Measurements from ENCODE around the gene MRPL42.
"Not testable (repeated sequence)": the region's sequence is repeated elsewhere in the genome, so short reads cannot be mapped to it uniquely, and the experiment has no call there.

MRPL42 gene

DNA sequence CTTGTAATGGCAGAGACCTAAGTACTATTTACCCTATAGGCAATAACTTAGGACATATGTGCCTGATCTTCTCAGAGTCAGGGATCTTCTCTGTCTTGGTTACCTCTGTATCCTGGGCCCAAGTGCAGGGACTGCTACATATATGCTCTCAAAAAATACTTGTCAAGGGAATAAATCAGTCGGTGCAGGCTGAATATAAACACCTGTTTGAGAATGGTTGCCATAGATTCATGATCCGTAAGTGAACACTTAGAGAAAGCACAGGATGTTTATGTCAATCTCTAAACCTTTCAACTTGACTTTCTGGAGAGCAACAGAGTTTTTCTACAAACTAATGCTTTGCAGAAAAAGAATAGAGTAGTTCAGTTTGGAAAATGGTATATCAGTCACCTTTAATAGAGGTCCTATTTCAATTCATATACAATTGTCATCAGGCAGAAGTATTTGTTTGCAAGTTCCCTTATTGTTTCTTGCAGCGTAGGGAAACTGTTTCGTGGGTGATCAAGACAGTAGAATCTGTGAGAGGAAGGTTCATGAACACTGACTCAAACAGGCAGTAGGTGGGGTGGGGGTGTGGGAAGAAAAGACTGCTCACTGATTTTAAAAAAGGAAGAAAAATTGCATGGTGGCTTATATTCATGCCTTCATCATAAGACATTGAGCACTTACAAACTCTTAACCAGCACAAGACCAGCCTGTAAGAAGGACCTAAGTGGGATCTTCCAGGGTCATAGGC is 19.6 kb upstream of the MRPL42 start:
- DNase-seq (ENCODE audit: low read depth), result no peak

- DNase-seq (ENCODE audit: low read depth), result no peak
Observed at GRCh38 chr12:93448796-93449195, 18.5 kb upstream of the MRPL42 start.

DNA sequence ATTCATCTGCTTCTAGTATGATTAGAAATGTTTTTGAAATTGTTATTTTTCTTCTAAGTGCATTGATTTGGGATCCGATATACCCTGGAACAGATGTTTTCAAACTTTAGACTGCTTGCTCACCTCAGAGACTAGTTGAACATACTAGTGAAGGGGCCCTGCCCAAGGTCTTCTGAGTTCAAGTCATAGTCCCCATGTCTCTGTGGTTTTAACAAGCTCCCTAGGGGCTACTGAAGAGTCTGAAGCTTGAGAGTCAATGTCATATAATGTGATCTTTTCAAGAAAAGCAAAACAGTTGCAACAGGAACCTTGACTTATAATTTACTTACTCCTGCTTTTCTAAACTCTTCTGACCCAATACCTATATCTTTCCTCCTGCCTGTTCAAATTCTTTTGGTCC is 18.0 kb upstream of the MRPL42 start:
- no peak for DNase-seq (ENCODE audit: low read depth)

GRCh38 chr12:93451423-93452158 is 15.7 kb upstream of the MRPL42 start:
- DNase-seq (ENCODE audit: low read depth), result no peak

- DNase-seq (ENCODE audit: low read depth), result no peak
Observed at GRCh38 chr12:93453633-93454032, 13.7 kb upstream of the MRPL42 start.

- no peak for DNase-seq (ENCODE audit: low read depth)
Observed at GRCh38 chr12:93456077-93456476, 11.2 kb upstream of the MRPL42 start.

GRCh38 chr12:93459097-93459496 is 8.2 kb upstream of the MRPL42 start:
- DNase-seq (ENCODE audit: low read depth), result no peak

GRCh38 chr12:93460003-93460402 is 7.3 kb upstream of the MRPL42 start:
- no peak for DNase-seq (ENCODE audit: low read depth)

GRCh38 chr12:93460902-93461301 is 6.4 kb upstream of the MRPL42 start:
- no peak for DNase-seq (ENCODE audit: low read depth)

GRCh38 chr12:93461503-93461902 is 5.8 kb upstream of the MRPL42 start:
- DNase-seq (ENCODE audit: low read depth), result no peak

DNA sequence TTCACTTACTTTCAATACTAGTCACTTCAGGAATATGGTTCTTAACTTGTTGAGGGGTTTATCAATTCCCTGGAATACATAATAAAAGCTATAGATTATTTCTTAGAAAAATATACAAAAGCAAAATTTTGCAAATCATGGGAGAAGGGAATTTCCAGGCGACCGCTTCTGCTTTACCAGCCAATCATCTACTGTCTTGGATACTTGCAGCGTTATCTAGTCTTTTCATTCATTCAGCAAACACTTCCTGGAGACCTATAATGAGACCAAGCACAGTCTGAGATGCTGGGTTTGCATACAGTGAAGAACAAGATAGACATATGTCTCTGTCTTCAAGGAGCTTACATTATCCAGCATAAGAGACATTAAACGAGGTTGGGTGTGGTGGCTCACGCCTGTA is 1.5 kb upstream of the MRPL42 start:
- DNase-seq (ENCODE audit: low read depth), result no peak

DNA sequence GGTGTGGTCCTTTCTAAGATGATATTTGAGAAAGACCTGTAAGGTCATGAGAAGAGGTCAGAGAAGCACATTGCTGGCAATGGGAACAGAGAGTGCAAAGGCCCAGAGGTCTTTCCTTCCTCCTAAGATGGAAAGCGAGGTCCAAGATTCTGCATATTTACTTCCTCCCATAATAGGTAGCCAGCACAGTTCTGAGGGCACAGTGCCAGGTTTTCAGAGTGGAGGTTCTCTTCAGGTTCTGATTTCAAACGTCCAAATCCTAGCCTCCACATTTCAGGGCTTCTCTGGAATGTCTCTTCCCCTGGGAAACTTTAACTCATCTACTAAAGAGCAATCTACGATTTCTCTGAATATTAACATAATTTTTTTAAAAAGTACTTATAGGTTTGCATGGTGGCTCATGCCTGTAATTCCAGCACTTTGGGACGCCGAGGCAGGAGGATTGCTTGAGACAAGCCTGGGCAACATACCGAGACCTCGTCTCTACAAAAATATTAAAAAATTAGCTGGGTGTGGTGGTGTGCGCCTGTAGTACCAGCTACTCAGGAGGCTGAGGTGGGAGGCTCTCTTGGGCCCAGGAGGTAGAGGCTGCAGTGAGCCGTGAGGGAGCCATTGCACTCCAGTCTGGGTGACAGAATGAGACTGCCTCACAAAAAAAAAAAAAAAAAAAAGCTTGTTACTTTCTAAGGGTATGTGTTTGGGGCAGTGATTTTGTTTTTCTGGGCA is 526 bp upstream of the MRPL42 start:
- DNase-seq (ENCODE audit: low read depth), result no peak

- no peak for DNase-seq (ENCODE audit: low read depth)
Observed at GRCh38 chr12:93468008-93468371, 676 bp downstream of the MRPL42 start.

- no peak for DNase-seq (ENCODE audit: low read depth)
Observed at GRCh38 chr12:93469386-93469785, 2.1 kb downstream of the MRPL42 start.

DNA sequence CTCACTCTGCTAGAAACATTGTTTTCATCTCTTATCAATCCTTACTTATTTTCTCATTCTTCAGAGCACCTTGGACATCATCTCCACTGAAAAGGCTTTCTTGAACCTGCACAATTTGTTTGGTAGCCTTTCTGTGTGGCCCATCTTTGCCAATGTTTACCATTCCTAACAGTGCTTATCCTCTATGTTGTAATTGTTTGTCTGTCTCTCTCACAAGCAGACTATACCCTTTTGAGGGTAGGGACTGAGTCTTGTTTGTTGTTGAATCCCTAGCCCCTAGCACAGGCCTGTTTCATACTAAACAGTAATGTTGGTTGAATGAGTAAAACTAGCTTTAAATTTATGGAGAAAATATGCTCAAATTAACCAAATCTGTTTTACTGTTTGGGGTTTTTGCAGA is 9.2 kb downstream of the MRPL42 start:
- no peak for DNase-seq (ENCODE audit: low read depth)

- no peak for DNase-seq (ENCODE audit: low read depth)
Observed at GRCh38 chr12:93482721-93483120, 15.4 kb downstream of the MRPL42 start.

- no peak for DNase-seq (ENCODE audit: low read depth)
Observed at GRCh38 chr12:93483151-93483807, 16.0 kb downstream of the MRPL42 start.

DNA sequence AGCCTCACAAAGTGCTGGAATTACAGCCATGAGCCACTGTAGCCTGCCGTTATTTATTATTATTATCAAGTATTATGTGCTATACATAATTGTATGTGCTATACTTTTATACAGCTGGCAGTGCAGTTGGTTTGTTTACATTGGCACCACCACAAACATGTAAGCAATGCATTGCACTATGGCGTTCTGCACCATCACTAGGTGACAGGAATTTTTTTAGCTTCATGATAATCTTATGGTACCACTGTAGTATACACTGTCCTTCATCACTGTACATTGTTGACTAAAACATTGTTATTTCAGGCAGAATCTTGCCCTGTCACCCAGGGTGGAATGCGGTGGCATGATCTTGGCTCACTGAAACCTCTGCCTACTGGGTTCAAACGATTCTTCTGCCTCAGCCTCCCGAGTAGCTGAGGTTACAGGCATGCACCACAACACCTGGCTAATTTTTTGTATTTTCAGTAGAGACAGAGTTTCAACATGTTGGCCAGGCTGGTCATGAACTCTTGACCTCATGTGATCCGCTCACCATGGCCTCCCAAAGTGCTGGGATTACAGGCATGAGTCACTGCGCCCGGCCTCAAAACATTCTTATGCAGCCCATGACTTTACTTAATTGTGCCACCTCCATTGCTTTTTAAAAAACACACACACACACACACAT is 17.1 kb downstream of the MRPL42 start:
- no peak for DNase-seq (ENCODE audit: low read depth)

DNA sequence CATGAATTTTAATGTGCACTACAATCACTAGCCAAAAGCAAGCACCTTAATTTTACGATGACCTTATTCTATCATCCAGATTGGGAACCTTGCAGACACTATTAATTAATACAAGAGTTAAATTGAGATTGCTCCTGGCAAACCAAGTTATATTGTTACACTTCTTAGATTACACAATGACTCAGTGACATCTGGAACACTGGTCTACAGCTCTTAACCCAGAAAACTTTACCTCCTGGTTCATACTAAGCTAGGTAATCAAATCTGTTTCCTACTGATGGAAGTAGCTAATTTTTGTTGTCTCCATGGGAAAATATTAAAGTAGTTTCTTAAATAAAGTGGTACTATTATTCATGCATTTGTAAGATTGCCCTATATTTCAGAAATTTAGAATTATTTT is 25.5 kb downstream of the MRPL42 start:
- not testable (repeated sequence) for DNase-seq (ENCODE audit: low read depth)

- DNase-seq (ENCODE audit: low read depth), result no peak
Observed at GRCh38 chr12:93494096-93494495, 26.8 kb downstream of the MRPL42 start.

DNA sequence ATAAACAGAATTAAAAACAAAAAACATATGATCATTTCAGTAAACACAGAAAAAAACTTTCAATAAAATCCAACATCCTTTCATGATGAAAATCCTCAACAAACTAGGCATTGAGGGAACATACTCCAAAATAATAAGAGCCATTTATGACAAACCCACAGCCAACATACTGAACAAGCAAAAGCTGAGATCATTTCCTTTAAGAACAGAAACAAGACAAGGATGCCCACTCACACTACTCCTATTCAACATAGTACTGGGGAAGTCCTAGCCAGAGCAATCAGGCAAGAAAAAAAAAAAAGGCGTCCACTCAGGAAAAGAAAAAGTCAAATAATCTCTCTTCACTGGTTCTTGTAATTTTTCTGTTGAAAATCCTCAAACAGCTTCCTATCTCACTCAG is 30.1 kb downstream of the MRPL42 start:
- DNase-seq (ENCODE audit: low read depth), result no peak

- DNase-seq (ENCODE audit: low read depth), result not testable (repeated sequence)
Observed at GRCh38 chr12:93498813-93499212, 31.5 kb downstream of the MRPL42 start.

All from stimulated activated CD8-positive, alpha-beta memory T cell treated with anti-CD3 and anti-CD28 coated beads, Interleukin-12 subunit alpha, Interleukin-12 subunit beta, amount 100 ng/mL, for 1 hour (primary cell).